ENCODE data around the gene CCDC18.

The CCDC18 gene

DNA sequence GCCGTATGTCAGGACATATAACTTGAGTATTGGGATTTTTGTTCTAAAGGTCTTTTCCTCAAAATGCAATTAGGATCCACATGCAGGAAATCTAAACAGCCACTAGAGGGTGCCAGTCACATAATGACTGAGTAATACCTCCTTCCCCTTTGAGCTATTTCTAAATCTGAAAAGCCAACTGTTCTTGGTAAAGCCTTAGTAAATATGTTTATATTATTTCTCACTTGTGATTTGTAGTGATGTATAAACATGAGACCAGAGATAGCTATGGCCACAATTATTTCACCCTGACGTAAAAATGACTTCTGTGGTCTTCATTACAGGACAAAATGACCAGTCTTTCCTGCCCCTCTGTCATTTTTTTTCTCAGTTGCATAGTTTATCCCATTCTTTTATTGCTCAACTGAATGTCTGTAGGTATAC lies 124.2 kb downstream of the CCDC18 start:
- no peak for DNase-seq (ENCODE audit: low read depth)

DNA sequence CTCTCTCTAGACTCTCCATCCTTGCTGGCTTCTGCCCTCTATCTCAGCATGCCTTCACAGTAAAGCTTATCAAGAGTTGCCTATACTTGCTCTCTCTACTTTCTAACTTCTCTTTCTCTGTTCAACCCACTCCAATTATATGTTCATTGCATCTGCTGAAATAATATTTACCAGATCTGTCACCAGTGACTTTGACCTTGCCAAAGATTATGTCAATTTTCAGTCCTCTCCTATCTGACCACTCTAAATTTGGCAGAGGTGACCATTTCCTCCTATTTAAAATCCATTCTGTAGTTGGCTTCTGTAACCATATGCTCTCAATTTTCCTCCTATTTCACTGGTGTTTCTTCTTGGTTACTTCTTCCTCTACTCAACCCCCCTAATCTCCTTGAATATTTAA lies 126.4 kb downstream of the CCDC18 start:
- no peak for DNase-seq (ENCODE audit: low read depth)

- no peak for DNase-seq (ENCODE audit: low read depth)
Observed at GRCh38 chr1:93313026-93313425, 132.5 kb downstream of the CCDC18 start.

DNA sequence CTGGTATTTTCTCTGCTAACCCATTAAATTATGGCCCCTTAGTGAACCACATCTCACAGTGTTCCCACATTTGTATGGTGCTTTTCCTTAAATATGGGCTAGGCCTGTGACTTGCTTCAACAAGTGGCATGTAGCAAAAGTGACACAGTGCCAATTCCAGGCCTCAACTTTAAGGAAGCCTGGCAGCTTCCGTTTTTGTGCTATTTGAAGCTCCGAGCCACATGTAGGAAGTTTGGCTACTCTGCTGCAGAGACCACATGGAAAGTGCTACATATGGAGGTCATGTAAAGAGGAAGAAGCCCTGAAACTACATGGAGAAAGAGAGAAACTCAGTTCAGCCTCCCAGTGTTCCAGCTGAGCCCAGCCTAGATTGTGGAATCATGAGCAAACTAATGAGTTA lies 136.7 kb downstream of the CCDC18 start:
- DNase-seq (ENCODE audit: low read depth), result no peak

DNA sequence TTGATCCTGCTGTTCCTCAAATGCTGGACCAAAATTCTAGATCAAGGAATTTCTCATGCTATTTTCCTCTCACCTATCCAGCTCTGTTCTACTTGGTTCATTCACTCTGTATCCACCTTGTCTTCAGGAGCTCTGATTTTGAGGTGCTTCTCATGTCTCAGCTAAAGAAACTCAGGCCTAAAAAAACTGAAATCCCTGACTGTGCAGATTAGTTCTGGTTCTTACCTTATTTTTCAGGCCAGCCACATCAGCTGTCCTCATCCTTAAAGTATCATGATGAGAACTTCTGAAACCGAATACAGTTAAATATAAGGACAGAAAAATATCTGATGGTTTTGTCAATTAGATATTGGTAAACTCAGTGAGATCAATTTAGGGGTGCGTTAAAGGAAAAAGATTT lies 137.4 kb downstream of the CCDC18 start:
- no peak for DNase-seq (ENCODE audit: low read depth)

DNA sequence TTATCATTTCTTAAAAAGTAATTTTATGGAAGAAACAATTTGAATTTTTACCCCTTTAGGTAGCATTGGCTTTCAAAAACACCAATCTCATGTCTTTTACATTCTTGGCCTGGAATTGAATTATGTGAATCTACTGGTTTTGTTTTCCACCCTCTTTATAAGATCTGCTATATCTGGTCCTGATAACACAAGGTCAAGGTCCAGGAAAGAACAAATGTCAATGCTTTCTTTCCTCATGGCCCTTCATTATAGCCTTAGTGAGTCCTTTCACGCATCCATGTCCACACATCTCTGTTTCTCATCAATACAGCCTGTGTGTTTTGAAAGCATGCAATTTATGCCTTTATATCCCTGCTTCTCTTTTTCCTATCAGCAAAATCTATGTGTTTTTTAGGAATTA lies 141.2 kb downstream of the CCDC18 start:
- DNase-seq (ENCODE audit: low read depth), result no peak

DNA sequence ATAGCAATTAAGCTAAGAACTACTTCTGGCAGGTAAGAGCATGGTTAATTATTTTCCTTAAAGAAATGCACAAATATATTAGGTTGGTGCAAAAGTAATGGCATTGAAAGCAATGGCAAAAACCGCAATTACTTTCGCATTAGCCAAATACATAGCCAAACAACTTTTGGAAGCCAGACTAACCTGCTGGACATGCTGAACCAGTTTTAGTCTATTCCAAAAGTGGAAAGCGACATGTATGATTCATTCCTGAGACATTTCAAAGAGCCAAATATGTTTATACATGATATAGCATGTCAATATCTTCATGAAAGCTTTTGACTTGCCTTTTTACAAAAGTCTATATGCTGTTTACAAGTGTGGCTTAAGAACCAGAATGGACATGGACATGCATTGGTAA lies 141.8 kb downstream of the CCDC18 start:
- DNase-seq (ENCODE audit: low read depth), result no peak

- no peak for DNase-seq (ENCODE audit: low read depth)
Observed at GRCh38 chr1:93323185-93323820, 142.8 kb downstream of the CCDC18 start.

GRCh38 chr1:93324486-93325464 lies 144.3 kb downstream of the CCDC18 start:
- DNase-seq (ENCODE audit: low read depth), result no peak

Measured in activated T-helper 9 cell treated with anti-CD3 and anti-CD28 coated beads, Interleukin-2, amount 50 U/mL, for 16 hours (primary cell).